IgD-negative memory B cell (primary cell): Measurements from ENCODE around the gene HYAL1. TPM values are rescaled to one million over a fixed set of nuclear protein-coding genes. Genes with fewer than 3 reads are reported as not detected.

Experiments
- H3K27ac Mint-ChIP-seq, 3 donors: one replicate each; pipeline ENCODE4 v1.8.0; 2020 to 2022; ENCODE audit warnings: mild to moderate bottlenecking in 3 of 3, mixed read lengths in 3 of 3, moderate library complexity in 1 of 3
- H3K27me3 Mint-ChIP-seq: one replicate; pipeline ENCODE4 v1.8.0; 2021; ENCODE audit warnings: mixed read lengths
- H3K36me3 Mint-ChIP-seq: one replicate; pipeline ENCODE4 v1.8.0; 2020; ENCODE audit warnings: mild to moderate bottlenecking, mixed read lengths
- H3K4me1 Mint-ChIP-seq, 3 donors: one replicate each; pipeline ENCODE4 v1.8.0; 2020 to 2022; ENCODE audit warnings: mixed read lengths in 3 of 3, mild to moderate bottlenecking in 1 of 3
- H3K4me3 Mint-ChIP-seq, 4 donors: one replicate each; pipeline ENCODE4 v1.8.0; 2020 to 2022; ENCODE audit warnings: mild to moderate bottlenecking in 4 of 4, mixed read lengths in 4 of 4, moderate library complexity in 3 of 4
- H3K9me3 Mint-ChIP-seq, 3 donors: one replicate each; pipeline ENCODE4 v1.8.0; 2020 to 2021; ENCODE audit warnings: mixed read lengths in 3 of 3, mild to moderate bottlenecking in 1 of 3
- polyA plus RNA-seq: library from polyadenylated mRNA; unstranded; fragments of 300-500 nt; fragmentation: Illumina TruSeq; gene quantifications from one replicate; pipeline ENCODE4 v1.2.3, GENCODE V29; 2021

The HYAL1 gene
- polyA plus RNA-seq, 1 donor from 2014 or later, result 0.14 TPM

DNA sequence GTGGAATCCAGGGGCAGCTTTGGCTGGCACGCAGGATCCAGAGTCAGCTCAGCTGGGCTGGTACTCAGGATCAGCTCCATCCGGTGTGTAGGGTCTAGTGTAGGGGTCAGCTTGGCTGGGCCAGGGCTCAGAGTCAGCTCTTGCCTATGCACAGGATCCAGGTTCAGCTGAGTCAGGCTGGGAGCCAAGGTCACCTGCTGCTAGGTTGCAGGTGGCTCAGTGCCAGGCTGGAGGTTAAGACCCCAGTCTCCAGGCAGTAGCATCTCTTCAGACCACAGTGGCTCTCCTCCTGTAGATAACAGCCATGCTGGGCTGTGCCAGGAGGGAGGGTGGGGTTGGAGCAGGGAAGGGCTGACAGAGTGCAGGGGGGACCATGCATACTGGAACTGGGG is 6.0 kb downstream of the HYAL1 start:
- H3K27ac Mint-ChIP-seq, result peak overlapping the region in 2 of 3 donors; percentile 59 to 86
- H3K4me3 Mint-ChIP-seq, result peak overlapping the region in 1 of 4 donors; percentile 83
- peaks cover 15 to 26% (median 24%) of the 10 kb centered on the region in 3 donors for H3K4me1 Mint-ChIP-seq
- no peaks in the 10 kb centered on the region for H3K9me3 Mint-ChIP-seq
- no peaks in the 10 kb centered on the region for H3K36me3 Mint-ChIP-seq
- H3K27me3 Mint-ChIP-seq, result no peaks in the 10 kb centered on the region

DNA sequence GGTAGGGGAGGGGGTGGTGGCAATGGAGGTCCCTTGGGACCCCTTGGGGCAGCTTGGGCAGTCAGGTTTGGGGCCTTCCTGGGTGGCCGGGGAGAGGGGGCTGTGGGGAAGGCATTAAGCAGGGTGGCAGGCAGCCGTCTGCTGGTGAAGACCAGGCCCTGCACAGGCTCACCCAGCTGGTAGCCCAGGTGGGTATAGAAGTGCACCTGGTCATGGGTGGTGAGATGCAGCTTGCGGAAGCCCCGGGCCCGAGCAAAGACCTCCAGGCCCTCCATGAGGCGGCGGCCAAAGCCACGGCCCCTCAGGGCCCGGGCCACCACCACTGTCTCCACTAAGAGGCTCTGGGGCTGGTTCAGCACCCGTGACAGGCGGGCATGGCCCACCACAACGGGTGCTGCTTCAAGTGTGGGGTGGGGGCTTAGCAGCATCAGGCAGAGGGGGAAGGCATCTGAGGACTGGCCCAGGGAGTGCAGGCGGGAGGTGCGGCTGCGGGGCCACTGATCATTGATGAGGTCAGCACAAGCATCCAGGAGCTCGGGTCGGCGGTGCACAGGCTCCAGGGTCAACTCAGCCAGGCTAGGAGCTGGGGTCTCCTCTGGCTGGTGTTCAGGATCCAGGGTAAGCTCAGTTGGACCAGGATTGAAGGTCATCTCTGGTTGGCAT is 6.5 kb downstream of the HYAL1 start:
- Mint-ChIP-seq H3K27me3 (no peaks in the 10 kb centered on the region), H3K27ac (peak overlapping the region in 1 of 3 donors; percentile 59), H3K36me3 (no peaks in the 10 kb centered on the region), H3K9me3 (no peaks in the 10 kb centered on the region), H3K4me3 (peak overlapping the region in 3 of 4 donors; percentile 73 to 83 (median 74)), H3K4me1 (peaks cover 17 to 26% (median 24%) of the 10 kb centered on the region in 3 donors)

DNA sequence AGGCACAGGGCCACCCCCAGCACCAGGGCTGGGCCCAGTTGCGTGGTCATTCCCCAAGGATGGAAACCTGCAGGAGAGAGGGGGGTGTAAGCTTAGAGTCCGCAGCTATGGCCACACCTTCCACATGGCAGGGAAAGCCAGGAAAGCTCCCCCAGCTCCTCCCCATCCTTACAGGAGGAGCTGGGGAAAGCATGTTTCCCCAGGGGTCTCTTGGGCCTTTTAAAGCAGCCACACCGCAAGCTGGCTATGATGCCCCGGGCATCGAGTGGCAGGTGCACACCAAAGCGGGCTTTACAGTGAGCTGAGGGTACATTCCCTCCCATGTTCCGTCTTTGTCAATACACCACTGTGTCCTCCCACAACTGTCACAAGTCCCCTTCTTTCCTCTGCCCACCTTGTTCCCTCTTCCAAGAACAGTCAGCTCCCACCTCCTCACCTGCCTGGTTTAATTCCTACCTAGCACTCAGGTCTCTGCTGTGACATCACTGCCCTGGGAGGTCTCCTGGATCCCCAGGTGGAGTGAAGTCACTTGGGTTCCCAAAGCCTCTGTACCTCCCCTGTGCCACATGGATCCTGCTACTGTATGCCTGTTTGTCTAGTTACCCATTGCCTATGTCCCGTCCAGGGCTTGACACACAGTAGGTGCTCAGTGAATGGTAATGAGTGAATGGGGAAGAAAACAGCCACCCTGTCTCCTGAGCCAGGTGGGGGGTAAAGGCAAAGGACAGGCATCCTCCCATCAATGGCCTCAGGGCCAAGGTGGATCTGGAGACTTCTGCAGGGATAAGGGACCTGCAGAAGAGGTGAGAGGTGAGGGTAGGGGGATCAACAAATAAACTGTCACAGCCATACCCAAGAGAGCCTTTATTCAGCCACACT is 7.6 kb downstream of the HYAL1 start:
- H3K27me3 Mint-ChIP-seq, result no peaks in the 10 kb centered on the region
- H3K36me3 Mint-ChIP-seq, result no peaks in the 10 kb centered on the region
- H3K4me3 Mint-ChIP-seq, result peak overlapping the region in 3 of 4 donors; percentile 52 to 73 (median 70)
- H3K27ac Mint-ChIP-seq, result peak overlapping the region in 1 of 3 donors; percentile 88
- no peaks in the 10 kb centered on the region for H3K9me3 Mint-ChIP-seq
- H3K4me1 Mint-ChIP-seq, result peaks cover 22 to 29% (median 28%) of the 10 kb centered on the region in 3 donors

- no peak overlapping the region for H3K4me3 Mint-ChIP-seq
- H3K36me3 Mint-ChIP-seq, result peaks cover 2% of the 10 kb centered on the region
- no peaks in the 10 kb centered on the region for H3K9me3 Mint-ChIP-seq
- H3K4me1 Mint-ChIP-seq, result peaks cover 15 to 23% (median 20%) of the 10 kb centered on the region in 3 donors
- no peaks in the 10 kb centered on the region for H3K27me3 Mint-ChIP-seq
- H3K27ac Mint-ChIP-seq, result peak overlapping the region in 1 of 3 donors; percentile 53
Measured at GRCh38 chr3:50294492-50295403, 8.6 kb downstream of the HYAL1 start.

- H3K27me3 Mint-ChIP-seq, result no peaks in the 10 kb centered on the region
- peaks cover 2% of the 10 kb centered on the region for H3K36me3 Mint-ChIP-seq
- peak overlapping the region in 2 of 3 donors; percentile 46 to 53 for H3K27ac Mint-ChIP-seq
- no peaks in the 10 kb centered on the region for H3K9me3 Mint-ChIP-seq
- H3K4me1 Mint-ChIP-seq, result peaks cover 14 to 22% (median 18%) of the 10 kb centered on the region in 3 donors
- peak overlapping the region in 1 of 4 donors; percentile 80 for H3K4me3 Mint-ChIP-seq
Measured at GRCh38 chr3:50294089-50294488, 9.3 kb downstream of the HYAL1 start.

DNA sequence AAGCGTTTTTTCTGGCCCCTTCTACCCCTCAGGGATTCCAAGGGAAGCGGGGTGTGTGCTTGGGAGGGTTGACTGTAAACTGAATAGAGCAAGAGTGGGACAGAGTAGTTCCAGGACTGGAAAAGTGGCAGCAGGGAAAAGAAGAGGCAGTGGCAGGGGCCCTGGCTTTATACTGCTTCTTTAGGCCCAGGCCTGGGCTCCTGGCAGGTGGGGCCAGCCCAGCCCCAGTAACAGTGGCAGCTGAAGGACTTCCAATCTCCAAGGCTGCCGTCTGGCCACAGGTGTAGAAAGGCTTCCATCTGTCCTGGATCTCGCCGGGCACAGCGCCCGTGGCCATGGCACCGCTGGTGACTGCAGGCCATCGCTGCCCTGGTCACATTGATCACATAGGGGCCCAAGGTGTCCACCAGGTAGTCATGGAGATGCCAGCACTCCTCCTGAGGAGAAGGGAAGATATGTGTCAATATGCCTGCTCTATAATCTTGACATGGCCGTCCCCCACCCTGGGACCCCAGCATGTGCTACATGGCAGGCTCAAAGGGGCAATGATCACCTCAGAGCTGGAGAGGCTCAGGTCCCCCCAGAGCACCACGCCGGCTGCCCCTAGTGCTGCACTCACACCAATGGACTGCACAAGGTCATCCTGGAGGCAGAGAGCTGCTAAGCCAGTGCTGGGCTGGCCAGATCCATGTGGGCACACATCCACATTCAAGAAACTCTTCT is 10.1 kb downstream of the HYAL1 start:
- Mint-ChIP-seq H3K4me1 (peaks cover 14 to 21% (median 16%) of the 10 kb centered on the region in 3 donors), H3K9me3 (no peaks in the 10 kb centered on the region), H3K36me3 (peaks cover 2% of the 10 kb centered on the region), H3K27me3 (no peaks in the 10 kb centered on the region), H3K27ac (peak overlapping the region in 2 of 3 donors; percentile 39 to 47), H3K4me3 (peak overlapping the region in 2 of 4 donors; percentile 80 to 94)

- Mint-ChIP-seq H3K9me3 (no peaks in the 10 kb centered on the region), H3K27me3 (no peaks in the 10 kb centered on the region), H3K27ac (peak within 1 kb of the TSS; percentile 76 to 98 (median 94)), H3K36me3 (peaks cover 4% of the 10 kb centered on the region), H3K4me1 (peaks cover 9 to 16% (median 10%) of the 10 kb centered on the region in 3 donors), H3K4me3 (peak within 1 kb of the TSS; percentile 80 to 94 (median 92))
Measured at GRCh38 chr3:50292159-50293078, 11.0 kb downstream of the HYAL1 start, which contains the start of gene IFRD2. IFRD2 (minus strand) TSS chr3:50292429; CDS start chr3:50292274, 155 bp downstream.

GRCh38 chr3:50290161-50290641 is 13.2 kb downstream of the HYAL1 start:
- Mint-ChIP-seq H3K4me3 (peak overlapping the region in 2 of 4 donors; percentile 33 to 68), H3K4me1 (peaks cover 9 to 14% (median 10%) of the 10 kb centered on the region in 3 donors), H3K27me3 (no peaks in the 10 kb centered on the region), H3K9me3 (no peaks in the 10 kb centered on the region), H3K27ac (no peak overlapping the region), H3K36me3 (peaks cover 4% of the 10 kb centered on the region)

- Mint-ChIP-seq H3K27me3 (no peaks in the 10 kb centered on the region), H3K27ac (peak overlapping the region in 1 of 3 donors; percentile 60), H3K9me3 (no peaks in the 10 kb centered on the region), H3K4me3 (peak overlapping the region in 2 of 4 donors; percentile 67 to 68), H3K4me1 (peaks cover 9 to 14% (median 10%) of the 10 kb centered on the region in 3 donors), H3K36me3 (peaks cover 4% of the 10 kb centered on the region)
Measured at GRCh38 chr3:50289130-50289529, 14.2 kb downstream of the HYAL1 start.

DNA sequence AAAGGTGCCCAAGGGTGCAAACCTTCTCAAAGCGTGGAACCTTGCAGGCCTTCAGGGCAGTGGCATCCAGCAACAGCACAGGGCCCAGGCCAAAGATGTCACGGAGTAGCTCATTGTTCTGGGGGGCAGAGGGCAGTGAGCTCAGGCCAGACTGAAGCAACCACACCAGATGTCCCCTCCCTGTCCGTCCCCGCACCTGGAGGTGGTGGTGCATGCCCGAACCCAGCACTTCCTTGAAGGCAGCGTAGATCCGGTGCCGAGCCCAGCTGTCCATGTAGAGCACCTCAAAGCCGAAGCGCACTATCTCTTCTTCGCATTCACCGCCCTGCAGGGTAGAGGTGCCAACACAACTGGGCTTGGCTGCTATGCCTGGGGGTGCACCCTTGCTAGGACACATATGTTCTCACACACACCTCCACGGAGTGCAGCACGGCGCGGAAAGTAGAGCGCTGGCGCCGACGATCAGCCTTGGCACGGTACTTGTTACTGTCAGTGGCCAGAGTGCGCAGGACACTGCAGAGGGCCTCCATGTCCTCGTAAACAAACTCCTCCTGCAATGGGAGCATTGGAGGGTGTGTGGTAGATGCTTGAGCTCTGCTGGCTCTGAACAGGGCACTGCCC is 14.9 kb downstream of the HYAL1 start:
- peaks cover 9 to 14% (median 10%) of the 10 kb centered on the region in 3 donors for H3K4me1 Mint-ChIP-seq
- H3K27me3 Mint-ChIP-seq, result no peaks in the 10 kb centered on the region
- H3K27ac Mint-ChIP-seq, result peak overlapping the region in 2 of 3 donors; percentile 35 to 42
- H3K9me3 Mint-ChIP-seq, result no peaks in the 10 kb centered on the region
- H3K4me3 Mint-ChIP-seq, result peak overlapping the region in 1 of 4 donors; percentile 68
- peaks cover 4% of the 10 kb centered on the region for H3K36me3 Mint-ChIP-seq

GRCh38 chr3:50287262-50287661 is 16.1 kb downstream of the HYAL1 start:
- H3K4me1 Mint-ChIP-seq, result peaks cover 5% of the 10 kb centered on the region in 3 donors
- H3K27me3 Mint-ChIP-seq, result no peaks in the 10 kb centered on the region
- no peak overlapping the region for H3K27ac Mint-ChIP-seq
- no peaks in the 10 kb centered on the region for H3K9me3 Mint-ChIP-seq
- peaks cover 4% of the 10 kb centered on the region for H3K36me3 Mint-ChIP-seq
- no peak overlapping the region for H3K4me3 Mint-ChIP-seq

- H3K4me3 Mint-ChIP-seq, result no peak overlapping the region
- peaks cover 4 to 5% (median 4%) of the 10 kb centered on the region in 3 donors for H3K4me1 Mint-ChIP-seq
- no peaks in the 10 kb centered on the region for H3K9me3 Mint-ChIP-seq
- no peak overlapping the region for H3K27ac Mint-ChIP-seq
- peaks cover 4% of the 10 kb centered on the region for H3K36me3 Mint-ChIP-seq
- no peaks in the 10 kb centered on the region for H3K27me3 Mint-ChIP-seq
Measured at GRCh38 chr3:50286322-50287227, 16.8 kb downstream of the HYAL1 start.
